HepG2 (cell line): ENCODE measurements around the gene ZMYND10. TPM values are rescaled to one million over a fixed set of nuclear protein-coding genes. Genes with fewer than 3 reads are reported as not detected.

Source experiments
- CBFB ChIP-seq: sonication (generic); formaldehyde crosslinking; IDR thresholded peaks from 2 replicates; pipeline ENCODE4 v1.4.0; 2020; ENCODE audit warnings: missing genetic modification reagents
- CCDC6 ChIP-seq: sonication (generic); formaldehyde crosslinking; IDR thresholded peaks from 2 replicates; pipeline ENCODE4 v1.8.1; 2022; ENCODE audit warnings: mild to moderate bottlenecking, missing genetic modification reagents, moderate library complexity
- CEBPG ChIP-seq: IDR thresholded peaks from 2 replicates; pipeline ENCODE4 v1.6.1; 2016
- DMTF1 ChIP-seq: sonication (generic); formaldehyde crosslinking; IDR thresholded peaks from 2 replicates; pipeline ENCODE4 v1.4.0; 2020; ENCODE audit warnings: mild to moderate bottlenecking, missing genetic modification reagents
- EHMT2 ChIP-seq: fragments of 200-600 bp; sonication (generic); IDR thresholded peaks from 2 replicates; pipeline ENCODE4 v1.7.0; 2017; ENCODE audit warnings: antibody characterized with exemption, low read depth, low read length, borderline replicate concordance
- HHEX ChIP-seq: IDR thresholded peaks from 2 replicates; pipeline ENCODE4 v1.6.1; 2016; ENCODE audit warnings: control low read depth
- LRRFIP1 ChIP-seq: sonication (generic); formaldehyde crosslinking; conservative IDR thresholded peaks from 2 replicates; pipeline ENCODE4 v1.4.0; 2020; ENCODE audit warnings: missing genetic modification reagents
- NCOA5 ChIP-seq: sonication (generic); formaldehyde crosslinking; IDR thresholded peaks from 2 replicates; pipeline ENCODE4 v1.4.0; 2020; ENCODE audit warnings: missing genetic modification reagents
- NFE2 ChIP-seq: sonication (generic); formaldehyde crosslinking; IDR thresholded peaks from 2 replicates; pipeline ENCODE4 v1.4.0; 2020; ENCODE audit warnings: missing genetic modification reagents
- NR0B2 ChIP-seq: sonication (generic); formaldehyde crosslinking; IDR thresholded peaks from 2 replicates; pipeline ENCODE4 v1.4.0; 2020; ENCODE audit warnings: mild to moderate bottlenecking, missing genetic modification reagents
- RXRB ChIP-seq: IDR thresholded peaks from 2 replicates; pipeline ENCODE4 v1.6.1; 2016; ENCODE audit warnings: borderline replicate concordance, missing genetic modification reagents, missing compliant biosample characterization
- SP2 ChIP-seq: sonication (generic); formaldehyde crosslinking; IDR thresholded peaks from 2 replicates; pipeline ENCODE4 v1.5.1; 2020; ENCODE audit warnings: mild to moderate bottlenecking, missing genetic modification reagents
- TERF1 ChIP-seq: sonication (generic); formaldehyde crosslinking; IDR thresholded peaks from 2 replicates; pipeline ENCODE4 v1.8.0; 2022; ENCODE audit warnings: mild to moderate bottlenecking, missing genetic modification reagents, moderate library complexity
- TOPORS ChIP-seq: sonication (generic); formaldehyde crosslinking; IDR thresholded peaks from 2 replicates; pipeline ENCODE4 v1.8.0; 2023; ENCODE audit warnings: mild to moderate bottlenecking, missing genetic modification reagents
- ZBTB38 ChIP-seq: sonication (generic); formaldehyde crosslinking; IDR thresholded peaks from 2 replicates; pipeline ENCODE4 v1.5.1; 2020; ENCODE audit warnings: mild to moderate bottlenecking, missing genetic modification reagents
- ZNF253 ChIP-seq: sonication (generic); formaldehyde crosslinking; IDR thresholded peaks from 2 replicates; pipeline ENCODE4 v1.8.0; 2022; ENCODE audit warnings: mild to moderate bottlenecking, missing genetic modification reagents, borderline replicate concordance
- ZNF44 ChIP-seq: sonication (generic); formaldehyde crosslinking; IDR thresholded peaks from 2 replicates; pipeline ENCODE4 v1.5.1; 2020; ENCODE audit warnings: mild to moderate bottlenecking, missing genetic modification reagents
- ZNF503 ChIP-seq: sonication (generic); formaldehyde crosslinking; IDR thresholded peaks from 2 replicates; pipeline ENCODE4 v1.4.0; 2020; ENCODE audit warnings: missing genetic modification reagents
- ZNF652 ChIP-seq: IDR thresholded peaks from 2 replicates; pipeline ENCODE4 v1.6.1; 2016; ENCODE audit warnings: low read depth, borderline replicate concordance
- ZNF780A ChIP-seq: sonication (generic); formaldehyde crosslinking; IDR thresholded peaks from 2 replicates; pipeline ENCODE4 v1.8.0; 2022; ENCODE audit warnings: mild to moderate bottlenecking, missing genetic modification reagents, moderate library complexity
- ZNF792 ChIP-seq: IDR thresholded peaks from 2 replicates; pipeline ENCODE4 v1.6.1; 2016
- ZNF839 ChIP-seq: sonication (generic); formaldehyde crosslinking; IDR thresholded peaks from 2 replicates; pipeline ENCODE4 v1.4.0; 2020; ENCODE audit warnings: missing genetic modification reagents, mild to moderate bottlenecking, borderline replicate concordance
- polyA plus RNA-seq, 8 experiments: library from polyadenylated mRNA; depleted of rRNA in 3 of 8; stranded (reverse) in 7 of 8; unstranded in 1 of 8; fragments of >200 nt; fragmentation: Illumina TruSeq in 4 of 8; extraction: Trizol in 4 of 8; gene quantifications; 2 replicates each; pipeline versions ENCODE4 v1.2.1 to v1.2.3, GENCODE V29; 2011 to 2016; ENCODE audit warnings: low read depth in 4 of 8, missing spikeins in 1 of 8, mixed read lengths in 1 of 8; ENCODE audit not compliant: insufficient read depth in 1 of 8
- total RNA-seq, 5 experiments: library from RNA; depleted of rRNA; stranded (reverse); fragments of >200 nt; fragmentation: Illumina TruSeq; extraction: Trizol; gene quantifications; 2 replicates each; pipeline ENCODE4 v1.2.3, GENCODE V29; 2016; ENCODE audit warnings: low read depth in 1 of 5

ZMYND10 gene
- total and polyA plus RNA-seq, 2 of the 13 experiments (the other 11 are each of a cell fraction or from before 2014, with no cell fraction given), result 0.60 to 0.74 TPM

GRCh38 chr3:50298836-50299637 lies 46.5 kb downstream of the ZMYND10 start, which contains the start of the genes HYAL3 and NAA80 (continued):
- TF ChIP-seq DMTF1, result no peak
- TF ChIP-seq TERF1, result no peak
- TF ChIP-seq ZNF652, result peak; percentile 99
- TF ChIP-seq ZNF780A (CRISPR knock-in tag), result no peak; the same call in 1 of the 2 replicates
- no peak for TF ChIP-seq ZNF839 (CRISPR knock-in tag)
- TF ChIP-seq NR0B2 (CRISPR knock-in tag), result no peak; the same call in 1 of the 2 replicates
- TF ChIP-seq CBFB (CRISPR knock-in tag), result peak; percentile 78
- TF ChIP-seq TOPORS, result no peak
- no peak for TF ChIP-seq HHEX (CRISPR knock-in tag)
- peak; percentile 76; the same call in 1 of the 2 replicates for TF ChIP-seq ZBTB38 (CRISPR knock-in tag)
- no peak for TF ChIP-seq LRRFIP1
- TF ChIP-seq NCOA5 (CRISPR knock-in tag), result no peak
- TF ChIP-seq ZNF44 (CRISPR knock-in tag), result peak; percentile 54; the same call in 1 of the 2 replicates
- 0 out of 2 replicates have a peak, but pooled peaks have one; percentile 38 for TF ChIP-seq ZNF792 (CRISPR knock-in tag)
- TF ChIP-seq CEBPG (CRISPR knock-in tag), result no peak; the same call in 1 of the 2 replicates
- peak; percentile 63; the same call in 1 of the 2 replicates for TF ChIP-seq ZNF253 (CRISPR knock-in tag)
- TF ChIP-seq EHMT2, result no peak
- 0 out of 2 replicates have a peak, but pooled peaks have one; percentile 61 for TF ChIP-seq ZNF503 (CRISPR knock-in tag)
- TF ChIP-seq RXRB, result 0 out of 2 replicates have a peak, but pooled peaks have one; percentile 18
- no peak for TF ChIP-seq NFE2 (CRISPR knock-in tag)
- peak; percentile 93; the same call in 1 of the 2 replicates for TF ChIP-seq CCDC6 (CRISPR knock-in tag)
- no peak; the same call in 1 of the 2 replicates for TF ChIP-seq SP2 (CRISPR knock-in tag)
